Measurements from ENCODE around the gene CCDC38. TPM values are rescaled to one million over a fixed set of nuclear protein-coding genes. Genes with fewer than 3 reads are reported as not detected.

The CCDC38 gene
- polyA plus RNA-seq, 1 donor from 2014 or later, result not detected

DNA sequence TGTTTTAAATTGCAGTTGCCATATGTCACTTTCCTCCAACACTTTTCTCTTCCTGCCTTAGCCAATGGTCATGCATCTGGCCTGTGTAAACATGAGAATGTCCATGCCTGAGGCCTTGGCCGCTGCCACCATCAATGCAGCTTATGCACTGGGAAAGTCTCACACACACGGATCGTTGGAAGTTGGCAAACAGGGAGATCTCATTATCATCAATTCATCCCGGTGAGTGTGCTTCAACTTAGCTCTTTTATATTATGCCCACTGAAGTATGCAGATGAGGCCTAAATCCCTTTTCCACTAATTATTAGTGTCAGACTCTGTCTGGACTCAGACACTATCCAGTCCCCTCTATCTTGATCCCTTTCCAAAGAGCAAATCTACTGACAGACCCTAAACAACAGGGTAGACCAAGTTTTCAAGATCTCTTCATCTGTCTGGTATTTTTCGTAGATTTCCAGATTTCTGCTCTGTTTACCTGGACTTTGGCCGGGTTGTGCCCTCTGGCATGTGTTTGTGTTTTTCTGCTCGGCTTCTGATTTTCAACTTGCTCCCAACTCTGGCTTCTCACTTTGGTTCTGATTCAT lies 24.0 kb upstream of the CCDC38 start:
- no peaks in the 10 kb centered on the region for H3K9me3 ChIP-seq (ENCODE audit: low read length)
- no peak overlapping the region for H2AFZ ChIP-seq (ENCODE audit: low read depth, low read length)
- no peaks in the 10 kb centered on the region for H3K36me3 ChIP-seq (ENCODE audit: insufficient read depth, low read length)
- H3K79me2 ChIP-seq (replicated peaks; ENCODE audit: insufficient read depth, low read length), result no peaks in the 10 kb centered on the region
- no peak overlapping the region for H3K9ac ChIP-seq (ENCODE audit: low read length)
- H3F3A ChIP-seq (ENCODE audit: insufficient read depth, low read length, poor library complexity, severe bottlenecking), result no peaks in the 10 kb centered on the region
- no peaks in the 10 kb centered on the region for H3K9me2 ChIP-seq (ENCODE audit: insufficient read depth, low read length)
- TF ChIP-seq MXI1 (conservative IDR thresholded peaks at IDR 0.05; ENCODE audit: poor library complexity, severe bottlenecking) (no peak), EP300 (conservative IDR thresholded peaks at IDR 0.05; ENCODE audit: poor library complexity, severe bottlenecking) (no peak), RAD21 (conservative IDR thresholded peaks at IDR 0.05) (no peak), SMC3 (conservative IDR thresholded peaks at IDR 0.05; ENCODE audit: poor library complexity) (no peak), POLR2AphosphoS5 (IDR thresholded peaks at IDR 0.05) (no peak), EZH2 (IDR thresholded peaks at IDR 0.05; ENCODE audit: borderline replicate concordance, insufficient read depth, low read length, poor library complexity, severe bottlenecking) (no peak)
- TF ChIP-seq, protein P1, sequence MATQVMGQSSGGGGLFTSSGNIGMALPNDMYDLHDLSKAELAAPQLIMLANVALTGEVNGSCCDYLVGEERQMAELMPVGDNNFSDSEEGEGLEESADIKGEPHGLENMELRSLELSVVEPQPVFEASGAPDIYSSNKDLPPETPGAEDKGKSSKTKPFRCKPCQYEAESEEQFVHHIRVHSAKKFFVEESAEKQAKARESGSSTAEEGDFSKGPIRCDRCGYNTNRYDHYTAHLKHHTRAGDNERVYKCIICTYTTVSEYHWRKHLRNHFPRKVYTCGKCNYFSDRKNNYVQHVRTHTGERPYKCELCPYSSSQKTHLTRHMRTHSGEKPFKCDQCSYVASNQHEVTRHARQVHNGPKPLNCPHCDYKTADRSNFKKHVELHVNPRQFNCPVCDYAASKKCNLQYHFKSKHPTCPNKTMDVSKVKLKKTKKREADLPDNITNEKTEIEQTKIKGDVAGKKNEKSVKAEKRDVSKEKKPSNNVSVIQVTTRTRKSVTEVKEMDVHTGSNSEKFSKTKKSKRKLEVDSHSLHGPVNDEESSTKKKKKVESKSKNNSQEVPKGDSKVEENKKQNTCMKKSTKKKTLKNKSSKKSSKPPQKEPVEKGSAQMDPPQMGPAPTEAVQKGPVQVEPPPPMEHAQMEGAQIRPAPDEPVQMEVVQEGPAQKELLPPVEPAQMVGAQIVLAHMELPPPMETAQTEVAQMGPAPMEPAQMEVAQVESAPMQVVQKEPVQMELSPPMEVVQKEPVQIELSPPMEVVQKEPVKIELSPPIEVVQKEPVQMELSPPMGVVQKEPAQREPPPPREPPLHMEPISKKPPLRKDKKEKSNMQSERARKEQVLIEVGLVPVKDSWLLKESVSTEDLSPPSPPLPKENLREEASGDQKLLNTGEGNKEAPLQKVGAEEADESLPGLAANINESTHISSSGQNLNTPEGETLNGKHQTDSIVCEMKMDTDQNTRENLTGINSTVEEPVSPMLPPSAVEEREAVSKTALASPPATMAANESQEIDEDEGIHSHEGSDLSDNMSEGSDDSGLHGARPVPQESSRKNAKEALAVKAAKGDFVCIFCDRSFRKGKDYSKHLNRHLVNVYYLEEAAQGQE (IDR thresholded peaks at IDR 0.05; ENCODE audit: borderline replicate concordance), result no peak
- TF ChIP-seq, protein P2, sequence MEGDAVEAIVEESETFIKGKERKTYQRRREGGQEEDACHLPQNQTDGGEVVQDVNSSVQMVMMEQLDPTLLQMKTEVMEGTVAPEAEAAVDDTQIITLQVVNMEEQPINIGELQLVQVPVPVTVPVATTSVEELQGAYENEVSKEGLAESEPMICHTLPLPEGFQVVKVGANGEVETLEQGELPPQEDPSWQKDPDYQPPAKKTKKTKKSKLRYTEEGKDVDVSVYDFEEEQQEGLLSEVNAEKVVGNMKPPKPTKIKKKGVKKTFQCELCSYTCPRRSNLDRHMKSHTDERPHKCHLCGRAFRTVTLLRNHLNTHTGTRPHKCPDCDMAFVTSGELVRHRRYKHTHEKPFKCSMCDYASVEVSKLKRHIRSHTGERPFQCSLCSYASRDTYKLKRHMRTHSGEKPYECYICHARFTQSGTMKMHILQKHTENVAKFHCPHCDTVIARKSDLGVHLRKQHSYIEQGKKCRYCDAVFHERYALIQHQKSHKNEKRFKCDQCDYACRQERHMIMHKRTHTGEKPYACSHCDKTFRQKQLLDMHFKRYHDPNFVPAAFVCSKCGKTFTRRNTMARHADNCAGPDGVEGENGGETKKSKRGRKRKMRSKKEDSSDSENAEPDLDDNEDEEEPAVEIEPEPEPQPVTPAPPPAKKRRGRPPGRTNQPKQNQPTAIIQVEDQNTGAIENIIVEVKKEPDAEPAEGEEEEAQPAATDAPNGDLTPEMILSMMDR (IDR thresholded peaks at IDR 0.05; ENCODE audit: poor library complexity, severe bottlenecking), result no peak
- H3K27me3 ChIP-seq (ENCODE audit: insufficient read depth, low read depth, low read length), result no peaks in the 10 kb centered on the region
- H4K20me1 ChIP-seq (ENCODE audit: insufficient read depth), result no peaks in the 10 kb centered on the region
- no peak overlapping the region for H3K4me2 ChIP-seq (ENCODE audit: low read length)
- H3K27ac ChIP-seq (ENCODE audit: low read length), result no peak overlapping the region
- no peak overlapping the region for H3K4me3 ChIP-seq (ENCODE audit: low read length)

DNA sequence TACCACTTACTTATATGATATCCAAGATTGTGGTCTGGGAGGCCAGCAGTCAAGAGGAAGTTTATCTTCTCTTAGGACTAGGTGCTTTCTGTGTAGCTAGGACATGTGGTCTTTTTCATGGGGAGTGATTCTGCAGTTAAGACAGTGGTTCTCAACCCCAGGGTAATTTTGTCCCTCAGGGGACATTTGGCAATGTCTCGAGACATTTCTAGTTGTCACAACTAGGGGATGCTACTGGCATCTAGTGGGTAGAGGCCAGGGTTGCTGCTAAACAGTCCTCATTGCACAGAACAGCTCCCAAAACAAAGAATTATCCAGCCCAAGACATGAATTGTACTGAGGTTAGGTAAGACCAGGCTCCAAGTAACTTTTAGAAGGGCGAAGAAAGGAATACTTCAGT lies 20.7 kb upstream of the CCDC38 start:
- Histone ChIP-seq H3K27ac (ENCODE audit: low read length) (no peak overlapping the region), H3K4me3 (ENCODE audit: low read length) (no peak overlapping the region), H3K9ac (ENCODE audit: low read length) (no peak overlapping the region)

More for the DNA sequence above, 20.7 kb upstream of the CCDC38 start:
- Histone ChIP-seq H4K20me1 (ENCODE audit: insufficient read depth) (no peaks in the 10 kb centered on the region), H3K27me3 (ENCODE audit: insufficient read depth, low read depth, low read length) (no peaks in the 10 kb centered on the region), H3K4me2 (ENCODE audit: low read length) (no peak overlapping the region), H3K9me3 (ENCODE audit: low read length) (no peaks in the 10 kb centered on the region), H3F3A (ENCODE audit: insufficient read depth, low read length, poor library complexity, severe bottlenecking) (no peaks in the 10 kb centered on the region), H3K79me2 (replicated peaks; ENCODE audit: insufficient read depth, low read length) (no peaks in the 10 kb centered on the region), H3K36me3 (ENCODE audit: insufficient read depth, low read length) (no peaks in the 10 kb centered on the region), H3K9me2 (ENCODE audit: insufficient read depth, low read length) (no peaks in the 10 kb centered on the region), H2AFZ (ENCODE audit: low read depth, low read length) (no peak overlapping the region)
- no peak for TF ChIP-seq MXI1 (conservative IDR thresholded peaks at IDR 0.05; ENCODE audit: poor library complexity, severe bottlenecking)
- no peak for TF ChIP-seq EZH2 (IDR thresholded peaks at IDR 0.05; ENCODE audit: borderline replicate concordance, insufficient read depth, low read length, poor library complexity, severe bottlenecking)
- no peak for TF ChIP-seq POLR2AphosphoS5 (IDR thresholded peaks at IDR 0.05)
- TF ChIP-seq RAD21 (conservative IDR thresholded peaks at IDR 0.05), result no peak
- no peak for TF ChIP-seq EP300 (conservative IDR thresholded peaks at IDR 0.05; ENCODE audit: poor library complexity, severe bottlenecking)
- TF ChIP-seq, protein P2 (IDR thresholded peaks at IDR 0.05; ENCODE audit: poor library complexity, severe bottlenecking), result no peak
- TF ChIP-seq, protein P1 (IDR thresholded peaks at IDR 0.05; ENCODE audit: borderline replicate concordance), result no peak
- no peak for TF ChIP-seq SMC3 (conservative IDR thresholded peaks at IDR 0.05; ENCODE audit: poor library complexity)
- no peak for TF ChIP-seq TAF1 (IDR thresholded peaks at IDR 0.05; ENCODE audit: low read depth)

All from neural cell (in vitro differentiated cells).